GM18526 (cell line): ENCODE measurements around the gene PADI3.

Source experiments
- POLR2A ChIP-seq: IDR thresholded peaks from 3 replicates; pipeline ENCODE4 v1.6.1; 2011; ENCODE audit not compliant: insufficient read length; ENCODE audit errors: extremely low read depth

The PADI3 gene

DNA sequence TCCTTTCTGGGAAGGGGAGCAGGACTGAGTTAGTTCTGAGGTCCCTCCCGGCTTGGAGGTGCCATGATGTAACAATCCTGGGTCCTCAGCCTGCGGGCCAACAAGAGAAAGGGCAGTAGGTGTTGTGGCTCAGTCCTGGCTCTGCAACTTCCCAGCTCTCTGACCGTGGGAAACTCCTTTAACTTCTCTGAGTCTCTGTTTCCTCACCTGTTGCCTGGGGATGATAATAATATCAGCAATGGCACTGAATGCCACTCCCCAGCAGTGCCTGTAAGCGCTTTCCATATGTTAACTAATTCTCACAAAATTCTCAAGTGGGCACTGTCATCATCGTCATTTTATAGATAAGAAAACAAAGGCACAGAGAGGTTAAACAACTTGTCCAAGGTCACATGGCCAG is 2.3 kb downstream of the PADI3 start:
- no peak for TF ChIP-seq POLR2A

DNA sequence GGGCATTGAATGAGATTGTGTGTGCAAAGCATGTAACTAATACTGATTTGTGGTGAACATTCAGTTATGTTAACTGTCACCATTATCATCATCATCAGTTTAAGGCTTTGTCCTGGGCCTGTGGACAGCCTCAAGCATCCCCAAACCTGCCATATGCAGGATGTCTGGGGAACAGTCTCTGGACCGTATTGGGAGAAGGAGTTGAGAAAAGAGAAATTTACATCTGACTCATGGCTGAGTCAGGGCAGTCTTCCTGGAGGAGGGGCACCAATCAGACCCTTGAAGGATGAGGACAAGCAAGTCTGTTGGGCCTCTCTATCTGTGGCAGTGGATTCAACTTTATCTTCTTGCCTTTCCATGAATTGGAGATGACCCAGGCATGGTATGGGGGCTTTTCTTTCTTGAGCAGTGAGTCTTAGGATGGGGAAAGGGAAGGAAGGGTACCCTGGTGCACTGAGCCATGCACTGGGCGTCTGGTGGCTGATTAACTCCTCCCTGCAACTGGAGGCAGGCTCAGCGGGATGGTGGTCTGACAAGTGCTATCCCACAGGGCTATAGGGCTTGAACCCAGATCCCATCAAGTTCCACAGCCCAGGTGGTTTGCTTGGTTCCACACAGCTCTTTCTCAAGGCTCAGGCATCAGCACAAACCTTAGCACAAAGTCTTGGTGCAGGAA is 2.9 kb downstream of the PADI3 start:
- no peak for TF ChIP-seq POLR2A

GRCh38 chr1:17255336-17255735 is 6.4 kb downstream of the PADI3 start:
- TF ChIP-seq POLR2A, result no peak

- no peak for TF ChIP-seq POLR2A
These were observed 9.3 kb downstream of the PADI3 start for GRCh38 chr1:17258116-17258757.

GRCh38 chr1:17258758-17259130 is 9.8 kb downstream of the PADI3 start:
- no peak for TF ChIP-seq POLR2A

- no peak for TF ChIP-seq POLR2A
These were observed 10.5 kb downstream of the PADI3 start for GRCh38 chr1:17259233-17259873.

DNA sequence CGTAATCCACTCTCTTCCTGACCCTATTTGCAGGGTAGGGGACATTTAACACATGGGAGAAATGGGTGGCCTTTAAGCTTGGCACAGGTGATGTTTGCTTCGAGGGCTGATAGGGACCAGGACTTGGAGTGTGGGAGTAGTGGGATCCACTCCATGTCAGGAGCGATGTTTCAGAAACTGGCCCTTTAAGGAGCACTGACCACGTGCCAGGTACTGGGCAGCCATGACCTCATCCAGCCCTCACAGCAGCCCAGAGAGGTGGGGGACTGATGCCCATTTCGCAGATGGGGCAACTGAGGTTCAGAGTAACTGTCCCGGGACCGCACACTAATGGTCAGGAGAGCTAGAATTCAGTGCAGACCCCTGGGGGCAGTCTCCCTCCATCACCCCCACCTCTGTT is 11.4 kb downstream of the PADI3 start:
- TF ChIP-seq POLR2A, result no peak

- no peak for TF ChIP-seq POLR2A
These were observed 11.8 kb downstream of the PADI3 start for GRCh38 chr1:17260738-17261137.

DNA sequence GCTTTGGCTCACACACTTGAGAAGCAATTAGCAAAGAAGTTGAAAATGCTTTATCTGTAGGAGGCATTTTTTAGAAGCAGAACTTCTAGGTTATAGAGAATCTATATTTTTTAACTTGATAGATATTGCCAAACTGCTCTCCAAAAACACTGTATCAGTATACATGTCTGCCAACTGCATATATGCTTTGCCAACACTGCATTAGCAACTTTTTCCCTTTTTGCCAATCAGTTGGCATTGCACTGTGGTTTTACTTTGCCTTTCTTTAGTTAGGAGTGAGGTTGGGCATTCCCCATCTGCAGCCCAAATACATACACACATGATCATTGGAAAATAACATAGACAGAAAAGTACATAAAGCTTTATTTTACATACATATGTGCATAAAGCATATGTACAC is 15.0 kb downstream of the PADI3 start:
- TF ChIP-seq POLR2A, result no peak

DNA sequence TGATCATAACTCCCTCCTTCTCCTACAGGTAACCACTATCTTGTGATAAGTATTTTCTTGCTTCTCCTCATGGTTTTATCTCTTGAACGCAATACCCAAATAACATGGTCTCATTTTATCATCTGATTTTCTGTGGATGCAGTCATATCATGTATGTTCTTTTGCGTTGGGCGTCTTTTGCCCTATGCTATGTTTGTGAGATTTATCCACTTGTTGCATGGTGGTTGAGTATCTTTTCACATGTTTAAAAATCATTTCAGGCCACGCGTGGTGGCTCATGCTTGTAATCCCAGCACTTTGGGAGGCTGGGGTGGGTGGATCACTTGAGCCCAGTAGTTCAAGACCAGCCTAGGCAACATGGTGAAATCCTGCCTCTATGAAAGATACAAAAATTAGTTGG is 15.6 kb downstream of the PADI3 start:
- no peak for TF ChIP-seq POLR2A

GRCh38 chr1:17265162-17265561 is 16.3 kb downstream of the PADI3 start:
- TF ChIP-seq POLR2A, result no peak

DNA sequence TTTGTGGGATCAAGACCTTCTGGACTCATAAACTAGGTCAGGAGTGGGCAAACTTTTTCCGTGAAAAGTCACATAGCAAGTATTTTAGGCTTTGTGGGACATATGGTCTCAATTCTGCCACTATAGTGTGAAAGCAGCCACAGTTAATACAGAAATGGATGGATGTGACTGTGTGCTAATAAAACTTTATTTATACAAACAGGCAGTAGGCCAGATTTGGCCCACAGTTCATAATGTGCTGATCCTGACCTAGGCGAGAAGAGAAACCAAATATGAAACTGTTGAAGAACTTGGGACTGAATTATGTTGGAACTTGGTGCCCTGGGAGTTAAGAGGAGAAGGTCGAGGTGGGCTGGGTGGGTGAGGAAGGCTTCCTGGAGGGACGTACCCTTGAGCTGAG is 17.1 kb downstream of the PADI3 start:
- no peak for TF ChIP-seq POLR2A

GRCh38 chr1:17270891-17271765 is 22.2 kb downstream of the PADI3 start:
- TF ChIP-seq POLR2A, result no peak

- no peak for TF ChIP-seq POLR2A
These were observed 23.2 kb downstream of the PADI3 start for GRCh38 chr1:17272066-17272465.

GRCh38 chr1:17272646-17273045 is 23.7 kb downstream of the PADI3 start:
- no peak for TF ChIP-seq POLR2A

- no peak for TF ChIP-seq POLR2A
These were observed 24.2 kb downstream of the PADI3 start for GRCh38 chr1:17273096-17273495.
